ENCODE measurements around the gene BTRC.

The BTRC gene

GRCh38 chr10:101560298-101561067, 206.5 kb downstream of the BTRC start:
- DNase-seq (ENCODE audit: low read depth), result no peak
- TF ChIP-seq MYC (IDR thresholded peaks at IDR 0.05; ENCODE audit: low read depth, low read length), result no peak
- TF ChIP-seq POLR2A (IDR thresholded peaks at IDR 0.05; ENCODE audit: extremely low read depth, insufficient read length), result no peak
- no peak for TF ChIP-seq CTCF (IDR thresholded peaks at IDR 0.05; ENCODE audit: low read depth, low read length)
- no peak for TF ChIP-seq MAX (IDR thresholded peaks at IDR 0.05; ENCODE audit: low read depth, low read length)

GRCh38 chr10:101561068-101561915, 207.3 kb downstream of the BTRC start:
- H3K4me3 ChIP-seq (ENCODE audit: low read depth, low read length), result no peak overlapping the region
- TF ChIP-seq CTCF (IDR thresholded peaks at IDR 0.05; ENCODE audit: low read depth, low read length) (no peak), MAX (IDR thresholded peaks at IDR 0.05; ENCODE audit: low read depth, low read length) (no peak), MYC (IDR thresholded peaks at IDR 0.05; ENCODE audit: low read depth, low read length) (no peak), POLR2A (IDR thresholded peaks at IDR 0.05; ENCODE audit: extremely low read depth, insufficient read length) (no peak)
- DNase-seq (ENCODE audit: low read depth), result no peak

More at GRCh38 chr10:101560298-101561067, 206.5 kb downstream of the BTRC start:
- H3K4me3 ChIP-seq (ENCODE audit: low read depth, low read length), result no peak overlapping the region

- H3K4me3 ChIP-seq (ENCODE audit: low read depth, low read length), result no peak overlapping the region
- DNase-seq (ENCODE audit: low read depth), result no peak
- TF ChIP-seq CTCF (IDR thresholded peaks at IDR 0.05; ENCODE audit: low read depth, low read length), result no peak
- TF ChIP-seq MYC (IDR thresholded peaks at IDR 0.05; ENCODE audit: low read depth, low read length), result no peak
- TF ChIP-seq MAX (IDR thresholded peaks at IDR 0.05; ENCODE audit: low read depth, low read length), result no peak
- TF ChIP-seq POLR2A (IDR thresholded peaks at IDR 0.05; ENCODE audit: extremely low read depth, insufficient read length), result no peak
Observed at GRCh38 chr10:101562231-101562630, 208.3 kb downstream of the BTRC start.

- no peak for DNase-seq (ENCODE audit: low read depth)
- TF ChIP-seq MAX (IDR thresholded peaks at IDR 0.05; ENCODE audit: low read depth, low read length) (no peak), MYC (IDR thresholded peaks at IDR 0.05; ENCODE audit: low read depth, low read length) (no peak), POLR2A (IDR thresholded peaks at IDR 0.05; ENCODE audit: extremely low read depth, insufficient read length) (no peak), CTCF (IDR thresholded peaks at IDR 0.05; ENCODE audit: low read depth, low read length) (no peak)
- no peak overlapping the region for H3K4me3 ChIP-seq (ENCODE audit: low read depth, low read length)
Observed at GRCh38 chr10:101563007-101563406, 209.0 kb downstream of the BTRC start.

- no peak overlapping the region for H3K4me3 ChIP-seq (ENCODE audit: low read depth, low read length)
- no peak for DNase-seq (ENCODE audit: low read depth)
- TF ChIP-seq POLR2A (IDR thresholded peaks at IDR 0.05; ENCODE audit: extremely low read depth, insufficient read length) (no peak), MAX (IDR thresholded peaks at IDR 0.05; ENCODE audit: low read depth, low read length) (no peak), MYC (IDR thresholded peaks at IDR 0.05; ENCODE audit: low read depth, low read length) (no peak), CTCF (IDR thresholded peaks at IDR 0.05; ENCODE audit: low read depth, low read length) (no peak)
Observed at GRCh38 chr10:101563497-101564040, 209.6 kb downstream of the BTRC start.

Data from NB4 (cell line).